Activated T-cell treated with anti-CD3 and anti-CD28 coated beads for 24 hours (primary cell): ENCODE results near the gene DQX1.

Experiments
- DNase-seq: peaks from one replicate; pipeline ENCODE4 v3.0.0-alpha.2; 2020; ENCODE audit warnings: low read depth

Gene DQX1

DNA sequence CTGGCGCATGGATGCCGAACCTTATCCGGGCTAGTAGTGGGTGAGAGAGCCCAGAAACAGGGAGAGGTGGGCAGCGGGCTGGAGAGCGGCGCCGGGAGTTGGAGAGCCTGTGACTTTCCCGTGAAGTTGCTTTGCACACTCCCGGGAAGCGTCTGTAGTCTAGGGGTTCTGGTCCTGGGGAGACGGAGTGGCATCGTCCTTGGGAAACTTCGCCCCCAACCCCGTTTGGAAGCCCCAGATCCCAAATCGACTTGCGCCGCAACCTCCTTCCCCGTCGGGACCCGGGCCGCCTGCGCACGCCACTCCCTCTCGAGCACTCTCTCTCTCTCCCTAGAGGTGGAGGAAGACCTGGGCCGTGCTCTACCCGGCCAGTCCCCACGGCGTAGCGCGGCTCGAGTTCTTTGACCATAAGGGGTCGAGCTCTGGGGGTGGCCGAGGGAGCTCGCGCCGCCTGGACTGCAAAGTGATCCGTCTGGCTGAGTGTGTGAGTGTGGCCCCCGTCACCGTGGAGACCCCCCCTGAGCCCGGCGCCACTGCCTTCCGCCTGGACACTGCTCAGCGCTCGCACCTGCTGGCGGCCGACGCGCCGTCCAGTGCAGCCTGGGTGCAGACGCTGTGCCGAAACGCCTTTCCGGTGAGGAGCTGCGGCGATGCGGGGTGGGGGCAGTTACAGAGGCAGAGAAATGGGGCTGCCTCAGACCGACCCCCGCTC, 28.9 kb upstream of the DQX1 start:
- peak; percentile 23 for DNase-seq

DNA sequence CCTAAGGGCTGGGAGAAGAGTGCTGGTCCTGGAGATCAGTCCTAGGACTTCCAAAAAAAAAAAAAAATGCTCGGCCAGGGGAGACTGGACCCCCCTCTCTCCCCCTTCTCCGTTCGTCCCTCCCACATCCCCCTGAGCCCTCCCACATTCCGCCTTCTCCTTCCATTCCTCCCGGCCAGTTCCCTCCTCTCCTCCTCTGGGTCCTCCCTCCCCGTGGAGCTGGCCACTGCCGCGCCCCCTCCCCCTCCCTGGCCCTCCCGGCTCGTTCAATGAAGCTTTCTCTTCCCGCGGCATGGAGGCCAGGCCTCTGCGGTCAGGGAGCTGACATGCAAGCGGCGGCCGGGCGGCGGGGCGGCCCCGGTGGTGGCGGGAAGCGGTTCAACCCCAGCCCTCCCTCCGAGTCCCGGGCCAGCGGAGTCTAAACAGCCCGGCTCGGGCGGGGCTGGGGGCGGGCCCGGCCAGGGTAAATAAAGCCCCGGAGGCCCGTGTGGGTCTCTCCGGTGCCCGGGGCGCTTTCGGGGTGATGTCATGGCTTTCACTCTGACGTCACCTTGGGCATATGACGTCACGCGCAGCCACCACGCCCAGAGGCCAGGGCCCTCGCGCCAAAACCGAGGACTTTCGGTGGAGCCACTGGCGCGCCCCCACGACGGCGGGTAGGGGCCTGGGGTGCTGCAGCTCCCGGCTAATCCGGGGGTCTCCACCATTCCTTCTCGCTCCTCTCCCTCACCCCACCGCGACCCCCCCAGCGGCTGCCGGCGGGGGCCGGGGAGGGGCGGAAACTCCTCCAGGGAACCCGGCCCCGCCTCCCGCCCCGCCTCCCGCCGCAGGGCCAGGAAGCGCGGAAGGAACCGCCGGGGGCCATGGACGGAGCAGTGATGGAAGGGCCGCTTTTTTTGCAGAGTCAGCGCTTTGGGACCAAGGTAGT, 28.1 kb upstream of the DQX1 start, which contains the start of the genes DOK1 and LOXL3:
Gene DOK1, plus strand, starts transcription at position 829 of the 928 bp plus-strand sequence. Its CDS starts 35 bp downstream, at position 864.
Gene LOXL3, minus strand, starts transcription at position 51 of the 928 bp plus-strand sequence. CDS start 1,308 bp downstream, outside the sequence.
- peak; percentile 78 for DNase-seq

DNA sequence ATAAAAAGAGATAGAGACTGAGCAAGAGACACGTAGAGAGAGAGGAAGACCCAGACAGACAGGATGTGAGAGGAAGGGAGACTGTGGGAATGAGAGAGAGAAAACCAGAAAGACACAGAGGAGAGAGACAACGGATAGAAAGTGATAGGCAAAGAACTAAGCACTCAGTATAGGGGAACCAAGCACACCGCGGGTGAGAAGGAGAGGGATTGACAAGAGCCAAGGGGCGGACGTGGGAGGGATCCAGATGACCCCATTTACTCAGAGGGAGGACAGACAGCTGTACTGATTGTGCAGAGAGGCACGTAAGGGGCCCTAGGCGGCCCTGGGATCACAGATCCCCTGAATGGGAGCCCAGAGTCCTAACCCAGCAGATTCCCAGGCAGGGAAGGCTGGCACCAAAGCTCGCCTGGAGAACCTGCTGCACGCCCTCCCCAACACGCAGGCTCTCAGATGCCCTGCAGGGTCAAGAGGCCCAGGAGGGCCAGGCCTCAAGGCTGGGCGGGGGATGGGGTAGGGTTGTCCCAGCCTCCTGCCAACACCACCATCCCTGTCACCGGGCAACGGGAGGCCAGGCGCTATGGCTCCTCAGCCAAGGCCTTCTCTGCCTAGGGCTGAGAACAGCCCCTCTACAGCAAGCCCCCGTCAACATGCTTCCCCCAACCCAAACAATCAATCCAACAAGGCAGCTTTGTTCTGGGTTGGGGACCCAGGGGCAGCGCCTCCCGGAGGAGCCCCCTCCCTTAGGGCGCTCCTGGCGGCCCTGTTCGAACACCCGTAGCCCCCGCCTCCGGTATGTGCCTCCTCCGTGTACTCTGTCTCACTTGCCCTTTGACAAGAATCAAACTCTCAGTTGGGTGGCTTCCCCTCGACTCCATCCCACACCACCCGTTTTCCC, 27.1 kb upstream of the DQX1 start:
- no peak for DNase-seq

DNA sequence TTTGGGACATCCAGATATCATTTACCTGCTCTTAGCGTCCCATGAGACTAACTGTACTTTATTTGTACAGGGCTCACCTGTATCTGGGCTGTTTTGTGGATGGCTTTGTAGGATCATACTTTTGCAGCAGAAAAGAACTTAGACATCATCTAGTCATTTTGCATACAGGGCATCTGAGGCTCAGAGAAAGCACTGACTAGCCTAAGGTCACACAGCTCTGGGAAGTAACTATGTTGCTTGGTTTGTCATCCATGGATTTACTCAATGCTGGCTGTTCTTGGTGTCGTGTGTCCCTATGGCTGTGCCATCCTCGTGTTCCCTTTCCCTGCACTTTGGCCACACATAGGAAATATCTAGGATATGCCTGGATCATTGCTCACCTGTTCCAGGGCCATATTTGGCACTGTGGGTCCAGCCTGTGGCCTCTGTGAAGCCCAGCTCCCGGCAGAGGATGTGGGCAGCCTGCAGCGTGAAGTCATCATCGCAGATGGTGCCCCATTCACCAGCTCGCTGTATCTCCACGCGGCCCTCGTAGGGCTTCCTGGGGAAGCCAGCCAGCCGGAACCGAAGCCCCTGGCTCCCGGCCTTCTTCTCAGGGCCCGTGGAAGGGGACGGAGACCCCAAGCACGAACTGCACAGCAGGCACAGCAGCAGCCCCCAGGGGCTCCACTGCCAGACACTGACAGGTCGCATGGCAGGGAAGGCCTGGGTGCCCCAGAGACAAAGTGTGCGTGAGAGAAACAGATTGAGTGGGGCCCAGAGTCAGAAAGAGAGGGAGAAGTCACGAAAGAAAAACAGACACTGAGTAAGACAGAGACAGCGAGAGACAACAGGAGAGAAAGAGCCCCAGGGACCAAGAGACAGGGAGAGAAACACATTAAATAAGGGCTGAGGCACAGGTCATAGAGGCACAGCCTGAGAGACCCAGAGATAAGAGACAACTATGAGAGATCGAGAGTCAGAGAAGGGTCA, 26.2 kb upstream of the DQX1 start:
- DNase-seq: no peak

DNA sequence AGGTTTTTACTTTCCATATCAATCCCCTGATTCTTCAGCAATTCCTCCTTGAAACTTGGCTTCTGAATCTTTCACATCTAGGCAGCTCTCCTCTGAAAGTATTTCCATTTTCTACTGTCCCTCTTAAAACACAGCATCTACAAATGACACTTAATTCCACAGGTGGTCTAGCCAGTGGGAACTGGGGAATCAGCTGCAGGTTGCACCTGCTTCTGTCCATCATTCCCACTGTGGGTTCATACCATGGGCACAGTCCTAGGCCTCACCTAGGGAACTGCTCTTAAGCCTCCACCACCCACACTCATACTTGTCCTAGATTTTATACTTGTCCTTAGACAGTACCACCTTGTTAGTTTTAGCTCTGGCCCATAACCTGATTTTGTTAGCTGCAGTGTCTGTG, 25.5 kb upstream of the DQX1 start:
- DNase-seq: no peak

DNA sequence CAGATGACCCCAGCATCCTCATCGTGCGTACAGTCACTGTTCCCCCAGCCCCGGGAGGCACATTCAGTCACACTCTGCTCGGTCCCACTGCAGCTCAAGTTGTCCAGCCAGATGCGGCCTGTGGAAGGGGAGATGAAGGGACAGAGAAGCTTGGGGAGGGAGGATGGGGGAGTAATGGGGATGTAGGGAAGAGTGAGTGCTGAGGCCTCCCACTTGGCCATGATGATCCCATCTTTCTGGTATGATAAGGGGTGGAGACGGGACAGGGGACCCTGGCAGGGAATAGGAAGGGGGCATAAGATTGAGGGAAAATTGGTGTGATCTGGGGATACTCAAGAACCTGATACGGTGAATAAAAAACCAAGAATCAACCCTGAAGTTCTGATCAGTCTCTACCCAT, 24.2 kb upstream of the DQX1 start:
- no peak for DNase-seq

DNA sequence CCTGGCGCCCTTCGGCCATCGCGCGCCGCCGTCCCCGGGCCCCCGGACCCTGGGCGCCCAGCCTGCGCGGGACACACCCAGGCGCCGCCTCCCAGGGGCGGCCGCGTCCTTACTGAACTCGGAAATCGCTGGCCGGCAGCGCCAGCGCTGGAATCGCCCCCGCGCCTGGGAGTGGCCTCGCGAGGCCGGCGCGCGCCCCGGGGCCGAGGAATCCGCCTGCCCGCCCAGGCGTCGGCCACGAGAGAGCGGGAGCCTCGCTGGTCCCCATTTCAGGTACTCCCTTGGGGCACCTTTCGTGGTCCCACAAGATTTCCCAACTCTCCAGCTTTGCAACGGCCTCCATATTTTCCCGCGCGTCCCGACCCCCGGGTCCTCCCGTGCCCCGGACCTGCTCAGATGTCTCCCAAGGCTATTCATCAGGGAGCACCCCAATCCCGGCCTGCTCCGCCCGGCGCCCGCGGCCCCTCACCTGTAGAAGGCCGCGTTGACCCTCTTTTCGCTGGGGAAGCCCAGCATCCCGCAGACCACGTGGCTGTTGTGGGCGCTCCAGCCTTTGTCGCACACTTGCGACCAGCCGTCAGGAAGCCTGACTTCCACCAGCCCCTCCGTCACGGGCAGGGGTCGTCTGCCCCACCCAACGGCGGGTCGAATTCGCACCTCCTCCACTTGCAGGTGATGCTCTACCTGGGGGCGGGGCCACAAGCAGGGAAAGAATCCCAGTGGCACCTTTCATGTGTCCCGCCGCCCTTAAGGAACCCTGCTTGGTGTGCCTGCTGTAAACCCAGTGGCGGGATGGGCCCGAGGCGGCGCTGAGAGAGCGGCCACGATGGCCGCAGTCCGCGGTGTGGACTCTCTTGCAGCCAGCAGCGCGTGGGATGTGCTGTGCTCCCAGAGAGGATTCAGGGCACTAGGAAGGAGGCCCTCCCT, 23.1 kb upstream of the DQX1 start:
- DNase-seq: no peak

DNA sequence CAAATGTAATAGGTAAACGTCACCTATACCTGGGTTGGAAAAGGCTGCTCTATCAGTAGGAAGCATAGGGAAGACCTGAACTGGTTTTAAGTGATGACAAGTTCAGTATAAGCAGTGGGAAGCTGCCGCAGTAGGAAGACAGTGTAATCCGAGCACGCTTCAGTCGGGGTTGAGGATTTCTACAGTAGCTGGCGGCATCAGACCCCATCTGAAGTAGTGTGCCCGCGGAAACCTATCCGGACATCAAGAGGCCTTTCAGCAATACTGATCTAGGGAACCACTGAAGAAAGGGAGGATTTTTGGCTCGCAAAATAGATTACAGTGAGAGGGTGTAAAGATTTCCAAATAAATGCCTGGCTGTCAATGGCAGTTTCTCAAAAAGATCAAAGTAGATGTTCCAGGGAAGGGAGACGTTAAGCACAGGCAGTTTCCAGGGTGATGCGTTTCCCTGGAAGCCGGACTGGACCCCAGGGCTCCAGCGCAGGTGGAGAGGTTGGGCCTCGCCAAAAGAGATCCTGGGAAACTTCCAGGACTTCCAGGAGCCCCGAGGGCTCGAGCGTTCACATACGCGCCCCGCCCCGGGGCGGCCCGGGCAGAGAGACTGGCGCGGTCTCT, 22.4 kb upstream of the DQX1 start:
- no peak for DNase-seq

DNA sequence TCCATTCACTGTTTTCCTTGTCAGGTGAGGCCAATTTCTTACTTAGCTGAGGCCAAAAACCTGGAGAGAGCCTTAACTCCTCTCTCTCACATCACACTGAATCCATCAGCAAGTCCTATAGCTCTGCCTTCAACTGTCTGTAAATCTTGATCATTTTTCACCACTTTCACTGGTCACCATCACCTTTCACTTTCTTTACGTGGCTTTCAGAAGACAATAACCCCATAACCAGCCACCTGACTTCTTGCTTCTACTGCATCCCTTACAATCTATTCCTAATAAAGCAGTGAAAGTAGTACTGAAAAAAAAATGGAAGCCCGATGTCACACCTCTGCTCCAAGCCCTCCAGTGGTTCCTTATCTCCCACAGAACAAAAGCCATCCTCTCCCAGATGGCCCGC, 20.0 kb upstream of the DQX1 start:
- no peak for DNase-seq

DNA sequence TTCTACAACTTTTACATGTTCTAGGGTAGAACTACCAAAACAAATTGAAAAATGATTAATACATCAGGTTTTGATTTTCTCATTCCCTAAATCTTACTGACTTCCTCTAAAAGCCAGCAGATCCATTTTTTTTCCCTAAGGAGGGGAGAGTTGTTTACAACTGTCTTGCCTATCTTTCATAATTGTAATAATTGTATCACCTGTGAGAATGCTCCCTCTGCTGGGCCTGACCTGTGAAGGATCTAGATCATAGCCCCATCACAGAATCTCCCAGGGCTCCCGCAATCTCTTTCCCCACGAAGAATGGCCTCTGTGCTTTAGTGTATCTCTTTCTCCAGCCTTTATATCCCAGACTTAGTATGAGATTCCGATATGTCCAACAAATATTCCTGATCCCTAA, 18.6 kb upstream of the DQX1 start:
- DNase-seq: no peak

DNA sequence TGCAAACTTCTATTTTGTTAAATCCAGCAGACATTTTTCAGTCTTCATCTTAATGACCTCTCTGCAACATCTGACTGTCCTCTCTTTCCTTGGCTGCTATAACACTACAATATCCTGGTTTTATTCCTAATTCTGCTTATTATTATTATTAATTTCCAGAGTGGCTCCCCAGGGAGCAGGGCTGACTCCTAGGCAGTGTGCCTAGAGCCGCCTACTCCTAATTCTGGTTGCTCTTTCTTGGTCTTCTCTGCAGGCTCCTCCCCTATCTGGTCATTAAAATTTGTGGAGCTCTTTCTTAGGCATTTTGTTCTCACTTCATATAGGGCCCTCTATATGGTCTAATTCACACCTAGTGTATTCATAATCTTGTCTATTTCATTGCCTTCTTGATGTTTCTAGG, 16.9 kb upstream of the DQX1 start:
- DNase-seq: no peak

DNA sequence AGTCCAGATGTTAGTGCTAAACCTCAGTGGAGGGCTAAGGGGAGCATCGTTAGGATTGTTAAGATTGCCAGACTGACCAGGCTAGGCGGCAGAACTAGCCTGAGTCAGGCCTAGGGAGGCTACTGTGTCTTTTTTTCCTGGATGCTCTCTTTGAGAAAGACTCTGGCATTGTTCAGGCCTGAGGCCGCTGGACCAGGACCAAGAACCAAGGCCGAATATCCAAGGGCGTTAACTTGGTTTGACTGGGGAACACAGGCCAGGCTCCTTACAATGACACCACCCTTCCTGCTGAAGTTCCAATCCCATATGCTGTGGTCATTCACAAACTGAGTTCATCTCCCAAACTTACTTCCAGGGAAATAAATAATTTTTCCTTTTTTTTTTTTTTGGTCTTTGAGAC, 14.3 kb upstream of the DQX1 start:
- no peak for DNase-seq

DNA sequence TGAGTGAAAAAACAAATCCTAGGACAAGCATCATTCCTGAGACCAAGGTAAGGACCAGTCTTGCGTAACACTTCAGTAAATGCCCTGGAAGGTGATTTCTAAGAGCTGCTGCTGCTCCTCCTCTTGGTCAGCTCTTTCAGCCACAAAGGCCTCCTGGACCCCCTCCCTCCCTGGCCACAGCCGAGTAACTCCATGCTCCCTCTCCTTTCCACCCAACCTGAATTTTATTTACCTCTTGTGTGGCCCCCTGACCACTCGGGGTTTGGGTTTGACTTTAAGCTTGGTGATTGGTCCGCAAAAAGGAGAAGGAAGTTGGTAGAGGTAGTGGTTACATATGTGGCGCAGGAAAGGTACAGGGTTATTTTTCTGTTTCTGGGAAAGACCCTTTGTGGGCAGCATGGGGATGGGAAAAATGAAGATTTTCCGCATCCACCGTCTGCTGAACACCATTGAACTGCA, 12.9 kb upstream of the DQX1 start:
- DNase-seq: no peak

DNA sequence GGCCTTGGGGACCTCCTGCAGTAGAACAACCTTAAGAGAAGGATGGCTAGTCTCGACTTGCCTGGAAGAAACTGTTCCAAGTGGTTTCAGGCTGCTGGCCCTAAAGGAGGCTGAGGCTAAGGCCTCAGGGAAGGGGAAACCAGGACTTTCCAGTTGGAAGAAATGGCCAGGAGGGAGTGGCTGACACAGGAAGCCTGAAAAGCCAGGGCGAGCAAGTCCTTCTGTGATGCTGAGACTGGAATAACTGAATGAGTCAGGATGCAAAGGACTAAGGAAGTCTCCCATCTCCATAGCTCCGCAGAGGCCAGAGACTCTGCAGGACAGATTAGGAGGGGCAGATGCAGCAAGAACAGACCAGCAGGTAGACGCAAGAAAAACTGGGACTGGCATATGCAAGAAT, 11.1 kb upstream of the DQX1 start:
- no peak for DNase-seq

DNA sequence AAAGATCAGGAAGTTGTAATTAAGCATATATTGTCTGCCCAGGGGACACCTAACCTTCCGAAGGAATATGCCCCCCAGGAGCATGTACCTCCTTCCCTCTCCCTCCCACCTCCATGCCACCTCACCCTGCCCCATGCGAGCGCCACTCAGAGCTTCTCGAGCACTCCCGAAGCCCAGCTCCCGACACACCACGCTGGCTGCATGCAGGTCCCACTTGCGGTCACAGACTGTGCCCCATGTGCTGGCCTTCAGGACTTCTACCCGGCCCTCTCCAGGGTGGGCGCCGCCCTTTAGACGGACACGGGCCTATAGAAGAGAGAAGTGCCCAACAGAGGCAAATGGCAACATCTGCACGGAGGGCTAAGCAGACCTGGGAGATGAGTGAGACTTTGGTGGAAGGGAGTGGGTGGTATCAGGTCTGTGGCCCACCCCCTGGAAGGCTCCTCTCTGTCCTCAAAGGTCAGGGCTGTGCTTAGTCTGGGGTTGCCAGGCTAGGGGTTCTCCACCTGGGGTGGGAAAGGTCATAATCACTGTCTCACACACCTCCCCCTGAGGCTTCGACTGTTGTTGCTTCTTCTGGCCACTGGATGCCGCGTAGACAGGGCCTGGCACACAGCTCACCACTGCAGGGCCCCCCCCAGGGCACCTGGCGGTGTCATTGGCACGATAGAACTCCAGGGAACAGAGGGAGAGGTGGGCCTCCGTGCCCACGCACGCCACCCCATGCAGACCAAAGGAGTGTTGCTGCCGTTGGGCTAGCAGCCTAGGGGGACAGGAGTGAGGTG, 10.3 kb upstream of the DQX1 start:
- no peak for DNase-seq

DNA sequence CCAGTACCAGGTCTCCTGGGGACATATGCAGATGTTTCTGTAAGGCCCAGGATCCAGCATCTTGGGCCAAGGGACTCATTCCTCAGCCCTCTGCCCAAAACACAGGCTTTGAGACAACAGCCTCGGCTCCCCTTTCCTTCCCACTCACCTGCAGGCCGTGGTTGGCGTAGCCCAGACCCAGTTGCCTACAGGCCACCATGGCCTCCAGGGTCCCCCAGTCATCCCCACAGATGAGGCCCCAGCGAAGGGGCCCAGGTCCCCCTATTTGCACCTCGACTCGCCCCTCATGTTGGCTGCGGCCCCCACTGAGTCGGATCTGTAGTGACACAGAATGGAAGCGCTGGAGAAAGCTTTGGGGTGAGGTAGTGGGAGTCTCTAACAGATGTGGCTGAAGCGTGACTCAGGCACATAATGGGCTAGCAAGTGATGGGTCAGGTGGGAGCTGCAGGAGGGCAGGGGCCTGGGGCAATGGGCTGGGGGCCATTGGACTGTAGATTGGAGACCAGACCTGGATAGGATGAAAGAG, 9.5 kb upstream of the DQX1 start:
- DNase-seq: no peak

DNA sequence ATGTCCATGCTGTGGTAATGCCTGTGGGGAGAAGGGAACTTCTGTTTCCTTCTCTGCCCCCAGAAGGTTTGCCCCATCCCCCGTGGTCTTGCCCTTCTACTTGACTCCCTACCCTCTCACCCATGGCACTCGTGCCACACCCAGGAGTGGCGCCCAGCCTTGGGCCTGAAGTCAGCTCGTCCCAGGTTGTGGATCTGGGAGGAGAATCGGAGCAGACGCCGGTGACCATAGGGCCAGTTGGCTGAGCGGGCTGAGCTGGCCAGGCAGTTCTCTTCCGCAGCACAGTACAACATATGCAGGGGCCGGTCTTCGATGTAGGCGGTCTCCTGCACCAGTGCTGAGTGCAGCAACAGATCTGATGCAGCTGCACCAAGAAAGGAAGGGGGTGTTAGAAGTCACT, 8.4 kb upstream of the DQX1 start:
- no peak for DNase-seq

DNA sequence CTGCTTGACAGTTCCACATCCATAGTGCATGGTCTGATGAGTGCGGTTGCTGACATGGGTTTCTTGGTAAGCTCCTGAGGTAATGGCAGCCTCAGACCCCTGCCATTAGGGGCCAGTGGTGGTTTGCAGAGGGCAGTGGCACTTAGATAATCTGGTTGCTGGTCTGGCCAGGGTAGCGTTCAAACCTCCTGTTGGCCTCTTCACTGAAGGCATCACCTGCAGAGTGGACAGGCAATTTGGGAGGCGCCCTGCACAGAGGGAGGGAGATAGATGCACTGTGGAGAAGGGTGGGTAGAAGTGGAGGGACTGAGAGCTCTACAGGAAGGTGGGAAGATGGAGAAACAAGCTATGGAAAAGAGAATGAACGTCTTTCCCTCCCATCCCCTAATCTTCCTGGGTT, 7.4 kb upstream of the DQX1 start:
- DNase-seq: no peak
